Heart left ventricle (tissue), 16 donors: ENCODE measurements around the gene CHD5. TPM values are rescaled to one million over a fixed set of nuclear protein-coding genes. Genes with fewer than 3 reads are reported as not detected.
A peak's percentile ranks its signal among the peaks of the same experiment; 100 is the strongest.

Experiments
- ATAC-seq, 4 donors: fragments of 200-7000 bp; cut with Tn5 transposase; one replicate each; pipeline ENCODE4 v1.9.1; 2020 to 2022; ENCODE audit warnings: moderate library complexity in 4 of 4, mild to moderate bottlenecking in 3 of 4, moderate number of reproducible peaks in 1 of 4
- DNase-seq, 5 donors: peaks; one replicate each; pipeline ENCODE4 v3.0.0-alpha.2; 2020
- H3K27ac ChIP-seq, 12 donors: fragments of 200-600 bp; sonication (generic) in 4 of 12; one replicate each; pipeline versions ENCODE4 v1.5.0 to v1.8.0; 2016 to 2022; ENCODE audit warnings: mild to moderate bottlenecking in 2 of 12
- H3K27me3 ChIP-seq, 9 donors: fragments of 200-600 bp; sonication (generic) in 2 of 9; one replicate each; pipeline versions ENCODE4 v1.5.1 to v1.8.0; 2016 to 2022; ENCODE audit warnings: mild to moderate bottlenecking in 3 of 9
- H3K36me3 ChIP-seq, 9 donors: fragments of 200-600 bp; sonication (generic) in 2 of 9; one replicate each; pipeline versions ENCODE4 v1.5.0 to v1.8.0; 2018 to 2022; ENCODE audit warnings: mild to moderate bottlenecking in 2 of 9
- H3K4me1 ChIP-seq, 12 donors: fragments of 200-600 bp; sonication (generic) in 4 of 12; one replicate each; pipeline versions ENCODE4 v1.5.0 to v1.8.0; 2016 to 2022; ENCODE audit warnings: mild to moderate bottlenecking in 3 of 12
- H3K4me3 ChIP-seq, 12 donors: fragments of 200-600 bp; sonication (generic) in 4 of 12; one replicate each; pipeline versions ENCODE4 v1.5.0 to v1.8.0; 2017 to 2022; ENCODE audit warnings: mild to moderate bottlenecking in 9 of 12, moderate library complexity in 4 of 12
- H3K9me3 ChIP-seq, 12 donors: fragments of 200-600 bp; sonication (generic) in 4 of 12; one replicate each; pipeline versions ENCODE4 v1.5.0 to v1.8.0; 2016 to 2022; ENCODE audit warnings: mild to moderate bottlenecking in 1 of 12
- POLR2A ChIP-seq, 2 donors: fragments of 450-650 bp; IDR thresholded peaks; one replicate each; pipeline ENCODE4 v1.6.1; 2017; ENCODE audit warnings: antibody characterized with exemption in 2 of 2, mild to moderate bottlenecking in 2 of 2, moderate library complexity in 2 of 2
- WGBS, 4 donors: extraction: QIAGEN DNeasy Blood & Tissue Kit in 2 of 4; methylation state at CpG; one replicate each; pipeline versions ENCODE4 v1.1.5 to v1.1.7; 2013 to 2018; 5-methylcytosine and 5-hydroxymethylcytosine counted together
- intact Hi-C, 10 donors: fragments of 100-400 bp; cut with DNase I; formaldehyde crosslinking; loops; one replicate each; pipeline versions ENCODE4 v1.11.1 to v1.14.2; 2022
- polyA plus RNA-seq, 2 donors: library from polyadenylated mRNA; stranded (reverse); fragments of 200-250 nt; gene quantifications; one replicate each; pipeline ENCODE4 v1.2.3, GENCODE V29; 2013
- total RNA-seq, 9 donors: library from RNA; depleted of rRNA in 2 of 9; stranded (reverse); fragments of >200 nt in 2 of 9; fragmentation: NEBNext Ultra II Directional in 3 of 9; extraction: Animal tissue kit (Norgen Biotek cat#: 25700) in 3 of 9; gene quantifications; one replicate each; pipeline versions ENCODE4 v1.1.0 to v1.2.4, GENCODE V29; 2016 to 2023
- TF ChIP-seq, protein P1 (sequence below), 12 donors: fragments of 200-600 bp; sonication (generic) in 4 of 12; IDR thresholded peaks; one replicate each; pipeline versions ENCODE4 v1.5.0 to v1.8.0; 2018 to 2022; ENCODE audit warnings: antibody characterized with exemption in 12 of 12, mild to moderate bottlenecking in 5 of 12
- donor health status: ischemic (EF 13 %, LVEDD 7.1; RV severe dilation, severe dysfunction).
- donor health status: healthy with polysubstance abuse.
- donor health status: DM: no; HTN: yes; CAD: no.
- donor health status: DM: no; HTN: no; CAD: no.
- donor health status: ischemic (EF 25% LVEDD 6.9; RV normal size, moderate dysfunction).
- donor health status: ischemic (EF 25% LVEDD 5.7; RV mildly dilated, moderate dysfunction).
- donor health status: healthy.
- donor health status: DM: yes; HTN: yes; CAD: no.
- donor health status: ischemic (EF 35%, LVEDD 5.7; RV mildly dilated, moderate dysfunction).
- donor health status: nonischemic (EF 11% LVEDD 7.7; RV severe dilation, severe dysfunction).
- donor health status: DM: yes; HTN: yes; CAD: no.
- donor health status: PGD.
- donor health status: ischemic (EF 29% LVEDD 5.4; RV normal size, mild dysfunction).
- donor health status: nonischemic (EF 23%, LVEDD 6.1; RV moderate dilation, normal function).

Gene CHD5
- total and polyA plus RNA-seq, 11 donors, result 0.07 to 1.3 (median 0.22) TPM; not detected in 2

DNA sequence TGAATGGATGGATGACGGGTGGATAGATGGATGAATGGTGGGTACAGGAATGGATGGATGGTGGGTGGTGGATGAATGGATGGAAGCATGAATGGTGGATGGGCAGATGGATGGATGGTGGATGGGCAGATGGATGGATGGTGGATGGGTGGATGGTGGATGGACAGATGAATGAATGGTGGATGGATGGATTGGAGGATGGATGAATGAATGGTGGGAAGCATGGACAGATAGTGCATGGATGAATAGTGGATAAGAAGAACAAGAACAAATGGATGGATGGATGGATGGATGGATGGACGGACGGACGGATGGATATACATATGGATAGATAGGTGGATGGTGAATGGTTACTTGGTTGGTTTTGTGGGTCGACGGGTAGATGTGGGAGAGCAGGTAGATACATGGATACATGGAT is 4.7 kb downstream of the CHD5 start:
- peaks cover 17 to 60% (median 30%) of the 10 kb centered on the region in 9 donors for H3K27me3 ChIP-seq
- H3K4me3 ChIP-seq, result no peak overlapping the region
- H3K36me3 ChIP-seq, result no peaks in the 10 kb centered on the region
- no peaks in the 10 kb centered on the region for H3K9me3 ChIP-seq
- intact Hi-C loops, result loop anchor here in 3 of 10 donors (5.0 to 10.0 kb wide), 3 partner anchors 121 to 138 kb away; partner anchors contain the start of gene KCNAB2 (in 1 of the 3)
- 87 to 96% (median 94%) methylated on average over 6 of the region's 6 CpGs for WGBS, 4 donors
- DNase-seq, result no peak
- no peak overlapping the region for H3K27ac ChIP-seq
- H3K4me1 ChIP-seq, result peaks cover 5 to 20% (median 8%) of the 10 kb centered on the region in 12 donors
- TF ChIP-seq POLR2A (IDR thresholded peaks at IDR 0.05), result no peak
- TF ChIP-seq, protein P1, sequence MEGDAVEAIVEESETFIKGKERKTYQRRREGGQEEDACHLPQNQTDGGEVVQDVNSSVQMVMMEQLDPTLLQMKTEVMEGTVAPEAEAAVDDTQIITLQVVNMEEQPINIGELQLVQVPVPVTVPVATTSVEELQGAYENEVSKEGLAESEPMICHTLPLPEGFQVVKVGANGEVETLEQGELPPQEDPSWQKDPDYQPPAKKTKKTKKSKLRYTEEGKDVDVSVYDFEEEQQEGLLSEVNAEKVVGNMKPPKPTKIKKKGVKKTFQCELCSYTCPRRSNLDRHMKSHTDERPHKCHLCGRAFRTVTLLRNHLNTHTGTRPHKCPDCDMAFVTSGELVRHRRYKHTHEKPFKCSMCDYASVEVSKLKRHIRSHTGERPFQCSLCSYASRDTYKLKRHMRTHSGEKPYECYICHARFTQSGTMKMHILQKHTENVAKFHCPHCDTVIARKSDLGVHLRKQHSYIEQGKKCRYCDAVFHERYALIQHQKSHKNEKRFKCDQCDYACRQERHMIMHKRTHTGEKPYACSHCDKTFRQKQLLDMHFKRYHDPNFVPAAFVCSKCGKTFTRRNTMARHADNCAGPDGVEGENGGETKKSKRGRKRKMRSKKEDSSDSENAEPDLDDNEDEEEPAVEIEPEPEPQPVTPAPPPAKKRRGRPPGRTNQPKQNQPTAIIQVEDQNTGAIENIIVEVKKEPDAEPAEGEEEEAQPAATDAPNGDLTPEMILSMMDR (IDR thresholded peaks at IDR 0.05), result no peak
- ATAC-seq, result no peak

GRCh38 chr1:6174621-6175410 is 5.3 kb downstream of the CHD5 start:
- no peak for ATAC-seq
- Histone ChIP-seq H3K4me3 (no peak overlapping the region), H3K27me3 (peaks cover 17 to 62% (median 30%) of the 10 kb centered on the region in 9 donors)

GRCh38 chr1:6172549-6172948 is 7.6 kb downstream of the CHD5 start:
- intact Hi-C loops, result loop anchor here in 2 of 10 donors (10.0 kb wide), 2 partner anchors 118 to 128 kb away; partner anchors contain the start of gene KCNAB2 (in 1 of the 2)
- DNase-seq (no peak), ATAC-seq (peak in 1 of 4 donors; percentile 32)
- Histone ChIP-seq H3K9me3 (no peaks in the 10 kb centered on the region), H3K27ac (no peak overlapping the region), H3K4me3 (no peak overlapping the region), H3K36me3 (no peaks in the 10 kb centered on the region), H3K4me1 (no peaks in the 10 kb centered on the region), H3K27me3 (peaks cover 1 to 44% (median 12%) of the 10 kb centered on the region in 9 donors)
- 83 to 89% (median 85%) methylated on average over 10 of the region's 10 CpGs for WGBS, 4 donors
- TF ChIP-seq, protein P1 (IDR thresholded peaks at IDR 0.05), result no peak
- TF ChIP-seq POLR2A (IDR thresholded peaks at IDR 0.05), result no peak

More at GRCh38 chr1:6174621-6175410, 5.3 kb downstream of the CHD5 start:
- H3K9me3 ChIP-seq, result no peaks in the 10 kb centered on the region
- H3K27ac ChIP-seq, result no peak overlapping the region
- intact Hi-C loops, result loop anchor here in 3 of 10 donors (5.0 to 10.0 kb wide), 3 partner anchors 120 to 138 kb away; partner anchors contain the start of gene KCNAB2 (in 1 of the 3)
- no peaks in the 10 kb centered on the region for H3K36me3 ChIP-seq
- no peak for DNase-seq
- TF ChIP-seq, protein P1 (IDR thresholded peaks at IDR 0.05), result no peak
- TF ChIP-seq POLR2A (IDR thresholded peaks at IDR 0.05), result no peak
- peaks cover 5 to 14% (median 8%) of the 10 kb centered on the region in 12 donors for H3K4me1 ChIP-seq
- WGBS, 4 donors, result 81 to 94% (median 83%) methylated on average over 5 of the region's 5 CpGs

- intact Hi-C loops, result loop anchor here in 2 of 10 donors (10.0 kb wide), 2 partner anchors 117 to 127 kb away; partner anchors contain the start of gene KCNAB2 (in 1 of the 2)
- no peaks in the 10 kb centered on the region for H3K9me3 ChIP-seq
- 37 to 47% (median 43%) methylated on average over 6 to 10 of the region's 10 CpGs for WGBS, 4 donors
- DNase-seq (peak in 1 of 5 donors; percentile 35), ATAC-seq (peak in 2 of 4 donors; percentile 21 to 45)
- no peak overlapping the region for H3K4me3 ChIP-seq
- no peaks in the 10 kb centered on the region for H3K36me3 ChIP-seq
- no peak overlapping the region for H3K27ac ChIP-seq
- H3K27me3 ChIP-seq, result peaks cover 0 to 35% (median 4%) of the 10 kb centered on the region in 9 donors
- TF ChIP-seq, protein P1 (IDR thresholded peaks at IDR 0.05), result peak in 4 of 12 donors; percentile 20 to 33 (median 24)
- no peak for TF ChIP-seq POLR2A (IDR thresholded peaks at IDR 0.05)
- H3K4me1 ChIP-seq, result no peaks in the 10 kb centered on the region
These were observed 8.5 kb downstream of the CHD5 start for GRCh38 chr1:6171548-6172124.
